ENCODE data around the gene HMGB1.

DNA sequence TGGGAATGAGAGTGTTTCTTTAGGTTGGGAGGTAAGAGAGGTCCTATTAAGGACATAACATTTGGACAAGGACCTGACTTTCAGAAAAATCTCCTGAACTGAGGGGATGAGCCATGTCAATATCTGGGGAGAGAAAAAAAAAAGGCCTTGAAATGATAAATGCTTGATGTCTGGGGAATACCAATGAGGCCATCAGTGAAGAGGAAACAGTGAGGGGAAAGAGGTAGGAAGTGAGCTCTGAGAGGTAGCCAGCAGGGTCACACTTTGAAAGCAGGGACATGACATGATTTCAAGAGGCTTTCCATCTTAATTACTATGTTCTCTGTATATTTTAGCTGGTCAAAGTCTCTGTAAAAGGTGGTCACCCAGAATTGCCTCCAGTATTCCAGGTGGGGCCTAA lies 53.4 kb downstream of the HMGB1 start:
- no peak for TF ChIP-seq CTCF (IDR thresholded peaks at IDR 0.05; ENCODE audit: extremely low read depth in 1 of 2, insufficient read depth in 1 of 2, low read depth in 1 of 2, low read length in 2 of 2)
- TF ChIP-seq POLR2AphosphoS5 (IDR thresholded peaks at IDR 0.05; ENCODE audit: insufficient read depth, low read depth, low read length): no peak

Data from endothelial cell of umbilical vein (primary cell).